HG03175 (cell line): ENCODE measurements around the gene ZHX3.

ENCODE experiments used
- ATAC-seq: cut with Tn5 transposase; IDR thresholded peaks from one replicate; pipeline ENCODE4 v1.9.1; 2021; ENCODE audit warnings: mild to moderate bottlenecking, moderate library complexity; ENCODE audit not compliant: unreplicated experiment

ZHX3 gene

GRCh38 chr20:41161886-41162285 is 155.6 kb downstream of the ZHX3 start:
- no peak for ATAC-seq

- ATAC-seq: no peak
These were observed 156.8 kb downstream of the ZHX3 start for GRCh38 chr20:41160686-41161085.

- no peak for ATAC-seq
These were observed 158.0 kb downstream of the ZHX3 start for GRCh38 chr20:41159547-41159946.

- ATAC-seq: no peak
These were observed 159.4 kb downstream of the ZHX3 start for GRCh38 chr20:41158082-41158625.

GRCh38 chr20:41155261-41155660 is 162.3 kb downstream of the ZHX3 start:
- ATAC-seq: no peak

GRCh38 chr20:41154436-41155176 is 162.9 kb downstream of the ZHX3 start:
- no peak for ATAC-seq

- ATAC-seq: no peak
These were observed 165.3 kb downstream of the ZHX3 start for GRCh38 chr20:41152108-41152757.

GRCh38 chr20:41151134-41151869 is 166.2 kb downstream of the ZHX3 start:
- no peak for ATAC-seq

- no peak for ATAC-seq
These were observed 166.9 kb downstream of the ZHX3 start for GRCh38 chr20:41150664-41151063.

- ATAC-seq: no peak
These were observed 168.6 kb downstream of the ZHX3 start for GRCh38 chr20:41148942-41149341.

GRCh38 chr20:41147767-41148191 is 169.8 kb downstream of the ZHX3 start:
- ATAC-seq: no peak

GRCh38 chr20:41145821-41146620 is 171.5 kb downstream of the ZHX3 start:
- ATAC-seq: no peak

- ATAC-seq: no peak
These were observed 172.2 kb downstream of the ZHX3 start for GRCh38 chr20:41145317-41145716.

- no peak for ATAC-seq
These were observed 174.2 kb downstream of the ZHX3 start for GRCh38 chr20:41143354-41143753.

GRCh38 chr20:41142919-41143318 is 174.6 kb downstream of the ZHX3 start:
- ATAC-seq: no peak

- no peak for ATAC-seq
These were observed 175.3 kb downstream of the ZHX3 start for GRCh38 chr20:41142245-41142644.

GRCh38 chr20:41141153-41141815 is 176.2 kb downstream of the ZHX3 start:
- no peak for ATAC-seq

- no peak for ATAC-seq
These were observed 177.1 kb downstream of the ZHX3 start for GRCh38 chr20:41140226-41141133.
